ENCODE results near the gene MSRB3.

Gene MSRB3

DNA sequence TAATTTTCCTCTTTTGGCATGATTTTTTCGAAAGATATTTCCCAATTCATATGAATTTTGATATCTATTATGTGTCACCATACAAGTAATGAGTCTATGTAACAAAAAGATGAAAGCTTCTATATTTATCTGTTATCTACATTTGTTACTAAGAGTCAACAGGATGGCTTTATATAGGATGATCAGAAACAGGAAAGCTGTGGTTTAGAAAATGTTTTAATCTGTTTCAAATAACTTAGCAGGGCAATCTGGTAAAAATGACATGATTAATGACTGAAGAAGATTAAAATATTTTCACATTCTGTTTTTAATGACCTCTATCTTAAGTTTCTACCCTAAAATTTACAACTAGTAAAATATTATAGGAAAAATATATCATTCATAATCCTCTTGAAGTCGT is 105.8 kb downstream of the MSRB3 start:
- in situ Hi-C loops (cut with MboI; ENCODE audit: low sequenced_read_pairs), result no loop called here

DNA sequence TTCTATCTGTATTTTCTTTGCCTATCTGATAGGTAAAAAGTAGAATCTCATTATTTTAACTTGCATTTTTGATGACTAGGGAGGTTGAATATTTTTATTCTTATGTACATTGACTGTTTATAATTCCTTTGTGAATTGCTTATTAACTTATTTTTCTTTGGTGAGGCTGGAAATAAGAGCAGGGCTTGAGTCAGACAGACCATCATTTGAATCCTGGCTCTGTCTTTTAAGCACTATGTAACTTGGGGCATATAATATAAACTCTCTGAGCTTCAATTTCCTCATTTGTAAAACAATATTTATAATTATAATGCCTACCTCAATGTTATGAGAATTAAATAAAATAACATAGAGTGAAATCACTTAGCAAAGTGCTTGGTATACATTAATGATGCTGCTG is 108.9 kb downstream of the MSRB3 start:
- in situ Hi-C loops (cut with MboI; ENCODE audit: low sequenced_read_pairs), result no loop called here

DNA sequence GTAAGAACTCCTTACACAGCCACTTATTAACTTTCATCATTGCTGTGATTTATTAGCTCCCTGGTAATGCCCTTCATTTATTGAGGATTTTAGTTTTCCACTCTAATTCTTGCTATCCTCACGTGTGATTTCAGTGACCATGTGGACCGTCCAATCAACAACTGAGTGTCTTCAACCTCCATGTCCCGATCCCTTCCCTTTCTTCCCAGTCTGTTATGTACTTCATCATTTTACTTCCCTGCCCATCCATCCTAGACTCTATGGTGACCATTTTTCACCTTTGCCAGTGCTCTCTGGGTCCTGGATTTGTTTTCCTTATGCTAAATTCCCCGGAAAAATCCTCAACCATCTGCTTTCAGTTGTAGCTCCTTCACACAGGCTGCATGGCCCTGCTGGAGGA is 111.0 kb downstream of the MSRB3 start:
- in situ Hi-C loops (cut with MboI; ENCODE audit: low sequenced_read_pairs), result no loop called here

DNA sequence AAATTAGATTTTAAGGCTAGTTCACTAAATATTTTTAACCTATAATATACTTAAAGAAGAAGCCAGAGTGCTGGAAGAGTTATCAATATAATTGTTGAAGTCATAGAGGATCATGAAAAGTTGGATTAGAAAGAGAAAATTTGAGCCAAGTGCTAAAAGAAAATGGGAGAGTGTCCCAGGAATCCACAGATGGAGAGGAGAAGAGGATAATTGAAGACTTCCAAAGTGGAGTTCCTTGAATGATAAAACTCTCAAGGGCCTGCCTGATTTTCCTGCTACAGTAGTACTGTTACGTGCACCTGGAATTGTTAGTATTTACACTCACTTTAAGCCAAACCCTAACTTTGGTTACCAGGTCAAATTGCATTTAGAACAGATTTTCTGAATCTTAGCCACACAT is 113.2 kb downstream of the MSRB3 start:
- in situ Hi-C loops (cut with MboI; ENCODE audit: low sequenced_read_pairs), result no loop called here

DNA sequence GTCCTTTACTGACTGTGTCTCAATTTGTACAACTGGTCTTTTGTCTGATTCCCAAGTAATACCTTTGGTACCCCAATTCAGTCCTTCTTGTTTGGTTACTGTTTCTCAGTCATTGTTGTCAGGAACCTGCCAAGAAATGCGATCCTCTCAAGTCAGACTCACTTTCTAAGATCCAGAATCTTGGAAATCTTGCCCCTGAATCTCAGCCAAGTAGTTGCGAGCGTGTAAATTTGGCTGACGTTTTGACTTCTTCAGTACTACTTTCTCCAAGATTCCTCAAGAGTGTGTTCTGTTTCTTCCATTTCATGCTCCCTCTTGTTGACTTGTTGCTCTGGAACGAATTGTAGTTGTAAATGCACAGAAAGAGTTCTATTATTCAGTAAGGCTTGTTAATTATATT is 114.0 kb downstream of the MSRB3 start:
- in situ Hi-C loops (cut with MboI; ENCODE audit: low sequenced_read_pairs), result no loop called here

DNA sequence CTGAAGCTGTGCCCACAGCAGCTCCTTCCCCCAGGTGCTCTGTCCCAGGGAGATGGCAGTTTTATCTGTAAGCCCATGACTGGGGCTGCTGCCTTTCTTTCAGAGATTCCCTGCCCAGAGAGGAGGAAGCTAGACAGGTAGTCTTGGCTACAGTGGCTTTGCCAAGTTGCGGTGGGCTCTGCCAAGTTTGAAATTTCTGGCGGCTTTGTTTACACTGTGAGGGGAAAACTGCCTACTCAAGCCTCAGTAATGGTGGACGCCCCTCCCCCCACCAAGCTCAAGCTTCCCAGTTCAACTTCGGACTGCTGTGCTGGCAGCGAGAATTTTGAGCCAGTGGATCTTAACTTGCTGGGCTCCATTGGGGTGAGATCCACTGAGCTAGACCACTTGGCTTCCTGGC is 124.7 kb downstream of the MSRB3 start:
- in situ Hi-C loops (cut with MboI; ENCODE audit: low sequenced_read_pairs), result no loop called here

DNA sequence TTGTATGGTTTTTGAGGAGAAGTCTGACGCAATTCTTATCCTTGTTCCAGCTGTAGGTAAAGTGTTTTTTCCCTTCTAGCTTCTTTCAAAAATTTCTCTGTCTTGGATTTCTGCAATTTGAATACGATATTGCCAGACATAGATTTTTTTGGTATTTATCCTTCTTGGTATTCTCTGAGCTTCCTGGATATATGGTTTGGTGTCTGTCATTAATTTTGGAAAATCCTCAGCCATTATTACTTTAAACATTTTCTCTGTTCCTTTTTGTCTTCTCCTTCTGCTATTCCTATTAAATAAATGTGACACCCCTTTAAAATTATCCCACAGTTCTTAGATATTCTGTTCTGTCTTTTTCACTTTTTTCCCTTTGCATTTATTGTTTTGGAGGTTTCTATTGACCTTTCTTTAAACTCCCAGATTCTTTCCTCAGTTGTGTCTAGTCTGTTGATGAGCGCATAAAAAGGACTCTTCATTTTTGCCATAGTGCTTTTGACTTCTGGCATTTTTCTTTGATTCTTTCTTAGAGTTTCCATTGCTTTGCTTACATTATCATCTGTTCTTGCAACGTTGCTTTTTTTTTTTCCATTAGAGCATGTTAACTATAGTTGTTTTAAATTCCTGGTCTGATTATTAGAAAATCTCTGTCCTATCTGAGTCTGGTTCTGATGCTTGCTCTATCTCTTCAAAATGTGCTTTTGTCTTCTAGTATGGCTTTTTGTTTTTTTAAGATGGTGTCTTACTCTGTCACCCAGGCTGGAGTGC is 129.1 kb downstream of the MSRB3 start:
- in situ Hi-C loops (cut with MboI; ENCODE audit: low sequenced_read_pairs), result no loop called here

DNA sequence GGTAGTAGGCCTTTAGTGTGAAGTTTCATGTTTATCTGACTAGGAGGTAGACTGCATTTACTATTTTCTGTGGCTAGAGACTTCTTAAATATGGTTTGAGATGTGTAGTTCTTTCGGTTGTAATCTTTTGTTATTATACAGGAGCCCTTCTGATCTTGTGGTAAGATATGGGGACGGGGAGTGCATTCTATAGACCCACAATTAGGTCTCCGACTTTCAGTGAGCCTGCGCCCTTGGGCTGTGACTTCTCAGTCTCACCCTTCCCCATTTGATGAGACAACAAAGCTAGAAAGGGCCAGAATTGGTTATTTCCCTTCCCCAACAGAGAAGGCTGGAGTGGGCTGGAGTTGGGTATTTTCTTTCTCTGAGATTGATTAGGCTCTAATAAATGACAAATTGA is 130.0 kb downstream of the MSRB3 start:
- in situ Hi-C loops (cut with MboI; ENCODE audit: low sequenced_read_pairs), result no loop called here

DNA sequence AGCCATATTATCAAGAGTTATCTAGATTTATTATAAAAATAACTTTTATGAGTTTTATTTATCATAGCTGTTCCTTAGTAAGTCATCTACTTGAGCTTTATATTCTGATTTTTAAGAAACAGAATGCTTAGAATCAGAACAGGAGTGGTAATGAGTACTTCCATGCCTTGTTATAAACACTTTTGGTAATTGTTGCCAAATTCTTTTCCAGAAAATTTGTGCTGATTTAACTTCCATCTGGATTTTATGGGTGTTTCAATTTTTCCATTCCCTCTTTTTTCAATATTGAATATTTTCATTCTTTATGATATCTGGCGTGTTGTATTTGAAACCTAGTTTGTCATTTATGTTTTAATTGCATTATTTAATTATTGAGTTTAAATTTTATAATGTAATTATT is 131.2 kb downstream of the MSRB3 start:
- in situ Hi-C loops (cut with MboI; ENCODE audit: low sequenced_read_pairs), result no loop called here

DNA sequence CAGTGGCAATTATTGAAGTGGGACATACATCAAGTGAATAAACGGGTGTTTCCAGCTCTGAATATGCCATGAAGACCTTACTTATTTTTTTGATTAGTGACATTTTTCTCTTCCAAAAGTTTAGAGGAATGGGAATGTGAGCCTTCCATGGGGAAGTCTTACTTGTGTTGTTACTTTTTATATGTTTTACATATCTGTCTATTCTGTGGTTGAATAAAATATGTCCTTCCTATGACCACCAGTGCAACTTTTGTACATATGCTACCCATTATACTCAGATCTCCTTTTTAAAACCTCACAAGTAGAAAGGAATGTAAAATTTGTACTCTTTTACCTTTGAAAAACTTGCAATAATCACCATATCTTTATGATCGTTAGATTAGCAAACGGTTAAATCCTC is 132.7 kb downstream of the MSRB3 start:
- in situ Hi-C loops (cut with MboI; ENCODE audit: low sequenced_read_pairs), result no loop called here

DNA sequence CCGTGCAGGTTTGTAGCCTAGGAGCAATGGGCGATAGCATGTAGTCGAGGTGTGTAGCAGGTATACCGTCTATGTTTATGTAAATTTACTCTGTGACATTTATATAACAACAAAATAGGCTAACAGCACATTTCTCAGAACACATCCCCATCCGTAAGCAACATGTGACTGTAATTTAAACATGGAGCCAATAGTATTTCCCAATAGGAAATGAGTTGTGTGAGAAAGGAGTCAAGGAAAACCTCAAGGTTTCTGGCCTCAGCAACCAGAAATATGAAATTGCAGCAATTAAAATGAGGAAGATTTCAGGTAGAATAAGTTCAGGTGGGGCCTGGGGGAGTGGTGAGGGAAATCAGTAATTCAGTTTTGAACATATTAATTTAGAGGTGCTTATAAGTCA is 136.0 kb downstream of the MSRB3 start:
- in situ Hi-C loops (cut with MboI; ENCODE audit: low sequenced_read_pairs), result no loop called here

DNA sequence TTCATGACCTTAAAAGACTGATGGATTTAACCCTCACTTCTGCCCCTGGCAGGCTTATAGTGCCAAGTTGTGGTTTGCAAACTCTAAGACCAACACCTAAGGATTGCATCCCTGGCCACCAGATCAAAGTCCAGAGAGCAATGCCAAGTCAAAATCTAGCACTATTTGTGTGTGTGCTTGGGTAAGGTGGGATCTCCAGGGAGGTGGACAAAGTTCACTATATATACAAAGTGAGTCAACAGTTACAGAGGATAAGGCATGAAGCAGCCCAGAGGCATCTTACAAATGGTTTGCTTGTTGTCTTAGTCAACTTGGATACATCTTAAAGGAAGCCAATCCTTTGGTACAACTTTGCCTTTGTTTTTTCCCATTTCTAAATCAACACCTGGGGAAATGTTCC is 137.3 kb downstream of the MSRB3 start:
- in situ Hi-C loops (cut with MboI; ENCODE audit: low sequenced_read_pairs), result no loop called here

DNA sequence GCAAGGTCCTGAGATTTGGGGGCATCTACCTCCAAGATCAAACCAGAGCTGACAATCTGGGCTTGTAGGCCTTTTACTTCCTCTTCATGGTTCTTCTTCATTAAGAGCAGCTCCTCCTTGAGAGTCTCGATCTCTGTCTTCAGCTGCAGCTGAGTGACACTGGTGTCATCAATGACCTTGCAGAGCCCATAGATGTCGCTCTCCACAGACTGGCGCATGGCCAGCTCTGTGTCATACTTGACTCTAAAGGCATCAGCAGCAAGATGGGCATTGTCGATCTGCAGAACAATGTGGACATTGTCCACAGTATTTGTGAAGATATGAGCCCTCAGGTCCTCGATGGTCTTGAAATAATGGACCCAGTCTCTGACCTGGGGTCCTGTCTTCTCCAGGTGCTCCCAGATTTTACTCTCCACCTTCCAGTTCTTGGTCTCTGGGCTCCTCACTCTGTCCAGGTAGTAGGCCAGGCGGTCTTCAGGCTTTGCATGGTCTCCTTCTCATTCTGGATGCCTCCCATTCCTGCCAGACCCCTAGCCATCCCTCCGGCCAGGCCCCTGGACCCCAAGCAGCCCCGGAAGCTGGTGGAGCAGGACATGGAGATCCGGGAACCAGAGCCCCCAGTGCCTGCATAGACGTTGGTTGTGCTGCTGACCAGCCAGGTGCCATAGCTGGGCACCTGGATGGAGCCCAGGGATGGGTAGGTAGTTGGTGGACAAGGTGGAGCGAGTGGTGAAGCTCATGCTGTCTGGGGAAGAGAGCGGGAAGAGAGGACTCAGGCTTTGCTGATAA is 141.0 kb downstream of the MSRB3 start:
- in situ Hi-C loops (cut with MboI; ENCODE audit: low sequenced_read_pairs), result no loop called here

DNA sequence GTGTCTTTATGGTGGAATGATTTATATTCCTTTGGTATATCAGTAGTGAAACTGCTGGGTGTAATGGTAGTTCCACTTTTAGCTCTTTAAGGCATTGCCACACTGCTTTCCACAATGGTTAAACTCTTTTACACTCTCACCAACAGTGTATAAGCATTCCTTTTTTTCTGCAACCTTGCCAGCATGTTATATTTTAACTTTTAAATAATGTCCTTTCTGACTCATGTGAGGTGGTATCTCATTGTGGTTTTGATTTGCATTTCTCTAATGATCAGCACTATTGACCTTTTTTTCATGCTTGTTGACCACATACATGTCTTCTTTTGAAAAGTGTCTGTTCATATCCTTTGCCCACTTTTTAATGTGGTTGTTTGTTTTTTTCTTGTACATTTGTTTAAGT is 142.5 kb downstream of the MSRB3 start:
- in situ Hi-C loops (cut with MboI; ENCODE audit: low sequenced_read_pairs), result no loop called here

DNA sequence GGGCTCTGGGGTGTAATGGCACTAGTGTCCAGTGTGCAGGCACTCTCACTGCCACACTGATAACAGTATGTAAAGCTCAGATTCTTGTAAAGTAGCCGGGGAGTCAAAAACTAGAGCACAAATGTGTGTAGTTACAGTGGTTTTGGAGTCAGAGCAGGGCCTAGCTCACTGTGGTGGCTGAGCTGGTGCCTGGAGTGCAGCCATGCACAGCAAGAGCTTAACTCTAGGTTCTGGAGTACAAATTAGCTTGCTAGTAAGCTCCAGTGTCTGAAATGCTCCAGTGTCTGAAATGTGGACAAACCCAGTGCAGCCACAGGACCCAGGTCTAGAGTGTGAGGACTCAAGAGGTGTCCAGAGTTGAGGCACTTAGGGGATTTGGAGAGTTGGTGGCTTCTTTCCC is 149.2 kb downstream of the MSRB3 start:
- in situ Hi-C loops (cut with MboI; ENCODE audit: low sequenced_read_pairs), result no loop called here

DNA sequence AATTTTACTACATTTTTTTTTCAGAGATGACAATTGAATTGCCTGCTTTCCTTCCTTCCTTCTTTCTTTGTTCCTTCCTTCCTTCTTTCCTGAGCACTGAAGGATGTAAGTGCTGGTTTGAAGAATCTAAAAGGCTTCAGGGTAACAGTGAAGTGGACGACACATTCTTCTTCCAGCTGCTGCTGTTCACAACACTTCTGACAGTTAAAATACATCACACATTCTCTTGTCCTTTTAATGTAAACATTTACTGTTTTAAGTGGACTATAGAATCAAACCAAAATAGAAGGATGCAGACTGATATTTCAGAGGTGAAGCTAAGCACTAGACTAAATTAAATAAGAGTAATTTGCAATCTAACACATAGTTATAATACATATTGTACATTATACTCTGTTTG is 151.5 kb downstream of the MSRB3 start:
- in situ Hi-C loops (cut with MboI; ENCODE audit: low sequenced_read_pairs), result no loop called here

DNA sequence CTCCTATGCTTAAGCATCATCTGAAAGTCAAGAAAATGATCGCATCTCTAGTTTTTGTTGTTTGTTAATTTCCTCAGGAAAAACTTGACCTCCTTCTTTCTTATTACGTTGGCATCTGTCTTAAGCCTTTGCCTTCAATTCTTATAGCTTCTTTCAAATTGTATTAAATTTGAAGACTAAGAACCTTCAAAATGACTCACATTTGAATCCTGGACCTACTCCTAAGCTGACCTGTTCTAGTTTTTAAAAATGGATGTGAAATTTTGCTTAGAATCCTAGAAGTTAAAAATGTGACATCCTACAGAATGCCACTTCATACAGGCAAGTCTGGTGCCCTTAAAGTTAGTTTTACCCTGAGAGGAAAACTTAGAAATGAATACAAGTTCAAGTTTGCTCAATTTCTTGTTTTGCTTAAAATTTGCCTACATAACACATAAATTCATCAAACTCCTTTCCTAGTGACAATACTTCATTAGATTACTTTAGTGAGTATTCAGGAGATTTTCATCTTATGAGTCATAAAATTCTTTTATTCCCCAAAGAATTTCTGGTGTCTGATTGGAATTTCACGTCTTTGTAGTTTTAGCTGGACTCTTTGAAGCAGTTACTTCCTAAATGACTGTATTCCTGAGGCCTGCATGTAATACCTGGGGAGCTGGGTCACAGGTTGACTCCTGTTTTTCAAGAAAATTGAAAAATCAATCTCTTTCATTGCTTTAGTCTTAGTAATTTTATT is 152.3 kb downstream of the MSRB3 start:
- in situ Hi-C loops (cut with MboI; ENCODE audit: low sequenced_read_pairs), result no loop called here

DNA sequence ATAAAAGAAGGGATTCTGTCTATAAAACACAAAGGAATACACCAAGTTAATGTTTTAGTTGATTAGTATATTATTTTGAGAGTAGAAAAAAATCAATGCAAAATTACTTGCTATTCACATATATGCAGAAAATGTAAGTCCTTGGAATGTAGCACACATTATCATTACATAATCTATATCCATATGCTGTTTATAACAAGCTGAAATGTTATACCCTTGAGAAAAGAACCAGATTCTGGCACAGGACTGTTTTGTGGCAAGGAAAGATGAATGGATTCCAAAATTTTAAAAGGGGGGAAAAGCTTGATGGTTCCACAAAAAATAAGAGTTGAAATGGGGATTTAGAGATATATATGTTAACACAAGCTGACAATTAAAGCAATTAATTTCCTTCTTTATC is 153.6 kb downstream of the MSRB3 start:
- in situ Hi-C loops (cut with MboI; ENCODE audit: low sequenced_read_pairs), result no loop called here

DNA sequence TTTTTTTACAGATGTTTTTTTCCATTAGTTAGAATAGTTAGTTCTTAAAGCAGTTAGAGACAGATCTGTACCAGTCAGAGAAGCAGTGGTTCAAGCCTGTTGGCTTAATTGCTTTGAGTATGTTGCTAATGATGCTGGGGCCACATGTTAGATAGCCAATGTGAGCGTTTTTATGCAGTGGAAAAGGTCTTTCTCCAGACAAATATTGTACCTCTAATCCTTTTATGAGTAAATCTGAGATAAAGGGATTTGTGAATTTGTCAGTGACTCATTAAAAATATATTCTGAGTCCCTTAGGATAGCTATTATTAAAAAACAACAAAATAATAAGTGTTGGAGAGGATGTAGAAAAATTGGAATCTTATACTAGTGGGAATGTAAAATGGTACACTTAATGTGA is 154.2 kb downstream of the MSRB3 start:
- in situ Hi-C loops (cut with MboI; ENCODE audit: low sequenced_read_pairs), result no loop called here

DNA sequence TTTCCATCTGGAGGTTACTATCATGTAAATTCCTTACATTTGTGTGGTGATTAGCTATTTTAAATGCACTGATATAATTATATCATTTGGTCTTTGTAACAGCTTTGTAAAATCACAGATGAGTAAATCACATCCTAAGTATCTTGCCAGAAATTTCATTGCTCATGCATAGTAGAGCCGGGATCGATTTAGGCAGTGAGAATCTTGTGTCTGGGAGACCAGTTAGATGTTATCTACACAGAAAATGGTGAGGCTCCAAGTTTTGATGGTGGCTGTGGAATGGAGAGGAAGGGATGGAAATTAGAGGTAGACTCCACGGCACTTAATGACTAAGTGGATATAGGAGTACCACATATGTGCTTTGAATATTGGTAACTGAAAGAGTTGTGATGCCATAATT is 156.3 kb downstream of the MSRB3 start:
- in situ Hi-C loops (cut with MboI; ENCODE audit: low sequenced_read_pairs), result no loop called here

DNA sequence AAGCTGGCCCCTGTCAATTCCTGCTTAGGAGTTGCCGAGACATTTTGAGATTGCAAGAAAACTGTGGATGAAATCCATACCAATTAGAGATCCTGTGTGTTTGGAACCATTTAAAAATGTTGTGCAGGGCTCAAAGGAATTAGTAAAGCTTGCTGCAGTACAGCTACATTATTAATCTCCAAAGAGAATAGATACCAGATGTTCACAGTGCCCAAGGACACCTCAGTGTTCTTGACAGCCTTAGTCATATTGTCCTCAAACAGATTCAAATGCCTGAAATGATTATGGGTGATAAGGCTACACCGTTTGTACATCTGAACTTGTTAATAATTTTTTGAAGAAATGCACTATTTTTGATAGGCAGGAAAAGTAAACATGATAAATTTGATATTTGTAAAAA is 164.6 kb downstream of the MSRB3 start:
- in situ Hi-C loops (cut with MboI; ENCODE audit: low sequenced_read_pairs), result no loop called here

DNA sequence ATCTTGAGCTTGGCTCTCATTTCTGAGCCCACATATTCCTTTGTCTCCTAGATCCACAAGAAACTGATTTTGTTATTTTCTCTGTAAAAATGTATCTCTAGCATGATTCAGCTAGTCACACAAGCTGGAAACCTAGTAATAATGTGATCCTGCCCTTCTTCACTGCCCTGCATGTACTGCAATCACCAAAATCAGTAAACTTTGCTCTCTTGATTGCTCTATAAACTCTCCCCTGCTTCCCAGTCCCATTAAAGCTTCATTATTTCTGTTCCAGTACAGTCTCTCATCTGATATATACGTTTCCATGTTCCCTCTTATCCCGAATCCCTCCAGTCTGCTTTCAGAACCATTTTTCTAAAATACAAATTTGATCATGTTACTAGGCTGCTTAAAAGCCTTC is 166.5 kb downstream of the MSRB3 start:
- in situ Hi-C loops (cut with MboI; ENCODE audit: low sequenced_read_pairs), result no loop called here
